Neural crest cell (in vitro differentiated cells): ENCODE data around the gene ASB7. TPM values are rescaled to one million over a fixed set of nuclear protein-coding genes. Genes with fewer than 3 reads are reported as not detected.
A peak's percentile ranks its signal among the peaks of the same experiment; 100 is the strongest.

Source experiments
- DNase-seq: peaks from one replicate; pipeline ENCODE4 v3.0.0; 2021; ENCODE audit warnings: low read depth, mixed read lengths, low spot score
- H3K27ac Mint-ChIP-seq: one replicate; pipeline ENCODE4 v1.8.0; 2021; ENCODE audit warnings: mild to moderate bottlenecking, mixed read lengths; ENCODE audit not compliant: unreplicated experiment
- H3K27me3 Mint-ChIP-seq: 2 replicates; pipeline ENCODE4 v1.8.0; 2021; ENCODE audit warnings: low read depth, mild to moderate bottlenecking, mixed read lengths
- H3K36me3 Mint-ChIP-seq: 2 replicates; pipeline ENCODE4 v1.8.0; 2021; ENCODE audit warnings: low read depth, mild to moderate bottlenecking, mixed read lengths
- H3K4me1 Mint-ChIP-seq: 2 replicates; pipeline ENCODE4 v1.8.0; 2021; ENCODE audit warnings: mixed read lengths
- H3K4me3 Mint-ChIP-seq: one replicate; pipeline ENCODE4 v1.8.0; 2021; ENCODE audit warnings: mild to moderate bottlenecking, mixed read lengths
- H3K9me3 Mint-ChIP-seq: 2 replicates; pipeline ENCODE4 v1.8.0; 2021; ENCODE audit warnings: mixed read lengths
- long read RNA-seq: library from polyadenylated mRNA; unstranded; transcript quantifications from one replicate; pipeline ENCODE4 v2.0.0, GENCODE V29; 2020
- total RNA-seq: library from RNA; stranded (reverse); gene quantifications from 2 replicates; pipeline ENCODE4 v1.2.1, GENCODE V29; 2021
- TF ChIP-seq, protein P1 (sequence below): fragments of 200-600 bp; sonication (generic); conservative IDR thresholded peaks from 2 replicates; pipeline ENCODE4 v1.5.0; 2021; ENCODE audit warnings: antibody characterized with exemption, mild to moderate bottlenecking

Gene ASB7
- 13.4 and 14.4 TPM in 2 replicates for total RNA-seq
- long read RNA-seq, full-length matches to known transcripts, result 6 of 13 reads
- long read RNA-seq, partial matches to known transcripts, result 3 of 13 reads
- long read RNA-seq, other reads (novel, unspliced or antisense), result 4 of 13 reads

DNA sequence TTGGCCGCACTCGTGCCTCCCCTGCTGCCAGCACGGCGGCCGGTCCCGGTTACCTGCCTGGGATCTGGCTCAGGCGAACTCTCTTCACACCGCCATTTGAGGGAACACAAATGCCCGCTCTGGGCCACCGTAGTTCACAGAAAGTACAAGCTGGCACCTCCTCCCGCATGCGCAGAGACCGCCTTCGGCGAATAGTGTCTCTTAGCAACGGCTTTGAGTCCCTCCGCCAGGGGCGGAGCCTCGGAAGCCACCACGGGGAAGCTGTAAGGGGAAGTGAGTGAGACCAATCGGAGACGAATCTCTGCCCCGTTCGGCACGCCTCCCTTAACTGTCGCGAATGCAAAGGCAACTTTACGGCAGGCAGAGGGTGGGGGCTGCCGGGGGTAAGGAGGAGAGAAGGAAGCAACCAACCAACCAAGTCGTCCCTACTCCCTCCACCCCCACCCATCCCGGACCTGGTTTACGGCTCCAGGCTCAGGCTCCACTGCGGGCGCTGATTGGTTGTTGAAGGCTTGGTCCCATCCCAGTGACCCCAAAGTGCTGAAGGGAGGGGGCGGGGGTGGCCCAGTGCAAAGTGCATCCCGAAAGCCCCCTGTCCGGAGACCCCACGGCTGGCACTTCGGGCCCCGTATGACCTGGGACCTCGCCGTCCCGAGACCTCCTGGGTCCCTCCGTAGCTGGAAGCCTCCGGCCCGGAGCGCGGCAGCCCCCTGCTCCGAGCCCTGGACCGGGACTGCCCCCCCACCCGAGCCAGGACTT, at the start of gene ASB7, which contains the start of gene LINS1:
Gene ASB7 (plus strand): TSS at position 526 of the 759 bp plus-strand sequence. CDS start 9,628 bp downstream, outside the sequence.
Gene LINS1 (minus strand): TSS at position 121 of the 759 bp plus-strand sequence. CDS start 21,342 bp downstream, outside the sequence.
- Mint-ChIP-seq H3K36me3 (no peaks in the 10 kb centered on the region), H3K9me3 (no peaks in the 10 kb centered on the region), H3K27me3 (no peaks in the 10 kb centered on the region), H3K27ac (peak within 1 kb of the TSS; percentile 90), H3K4me1 (peaks cover 23% of the 10 kb centered on the region), H3K4me3 (no peak within 1 kb of the TSS)
- TF ChIP-seq, protein P1, sequence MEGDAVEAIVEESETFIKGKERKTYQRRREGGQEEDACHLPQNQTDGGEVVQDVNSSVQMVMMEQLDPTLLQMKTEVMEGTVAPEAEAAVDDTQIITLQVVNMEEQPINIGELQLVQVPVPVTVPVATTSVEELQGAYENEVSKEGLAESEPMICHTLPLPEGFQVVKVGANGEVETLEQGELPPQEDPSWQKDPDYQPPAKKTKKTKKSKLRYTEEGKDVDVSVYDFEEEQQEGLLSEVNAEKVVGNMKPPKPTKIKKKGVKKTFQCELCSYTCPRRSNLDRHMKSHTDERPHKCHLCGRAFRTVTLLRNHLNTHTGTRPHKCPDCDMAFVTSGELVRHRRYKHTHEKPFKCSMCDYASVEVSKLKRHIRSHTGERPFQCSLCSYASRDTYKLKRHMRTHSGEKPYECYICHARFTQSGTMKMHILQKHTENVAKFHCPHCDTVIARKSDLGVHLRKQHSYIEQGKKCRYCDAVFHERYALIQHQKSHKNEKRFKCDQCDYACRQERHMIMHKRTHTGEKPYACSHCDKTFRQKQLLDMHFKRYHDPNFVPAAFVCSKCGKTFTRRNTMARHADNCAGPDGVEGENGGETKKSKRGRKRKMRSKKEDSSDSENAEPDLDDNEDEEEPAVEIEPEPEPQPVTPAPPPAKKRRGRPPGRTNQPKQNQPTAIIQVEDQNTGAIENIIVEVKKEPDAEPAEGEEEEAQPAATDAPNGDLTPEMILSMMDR, result no peak
- DNase-seq, result peak; percentile 97

GRCh38 chr15:100553468-100553867, 48.9 kb upstream of the ASB7 start:
- H3K27ac Mint-ChIP-seq, result no peak overlapping the region
- H3K36me3 Mint-ChIP-seq, result peaks cover 21% of the 10 kb centered on the region
- no peaks in the 10 kb centered on the region for H3K4me1 Mint-ChIP-seq
- H3K9me3 Mint-ChIP-seq, result peaks cover 5% of the 10 kb centered on the region
- no peak overlapping the region for H3K4me3 Mint-ChIP-seq
- no peak for DNase-seq
- TF ChIP-seq, protein P1, result no peak
- H3K27me3 Mint-ChIP-seq, result no peaks in the 10 kb centered on the region

- H3K27ac Mint-ChIP-seq, result no peak overlapping the region
- no peaks in the 10 kb centered on the region for H3K27me3 Mint-ChIP-seq
Observed at GRCh38 chr15:100558771-100559254, 43.6 kb upstream of the ASB7 start.

GRCh38 chr15:100559330-100559729, 43.1 kb upstream of the ASB7 start:
- no peak overlapping the region for H3K4me3 Mint-ChIP-seq
- H3K4me1 Mint-ChIP-seq, result no peaks in the 10 kb centered on the region
- H3K27me3 Mint-ChIP-seq, result no peaks in the 10 kb centered on the region
- TF ChIP-seq, protein P1, result no peak
- peaks cover 13% of the 10 kb centered on the region for H3K36me3 Mint-ChIP-seq
- H3K27ac Mint-ChIP-seq, result no peak overlapping the region
- peaks cover 2% of the 10 kb centered on the region for H3K9me3 Mint-ChIP-seq
- DNase-seq, result no peak

More at GRCh38 chr15:100558771-100559254, 43.6 kb upstream of the ASB7 start:
- DNase-seq, result no peak
- Mint-ChIP-seq H3K4me3 (no peak overlapping the region), H3K36me3 (peaks cover 16% of the 10 kb centered on the region), H3K4me1 (no peaks in the 10 kb centered on the region), H3K9me3 (peaks cover 2% of the 10 kb centered on the region)
- TF ChIP-seq, protein P1, result no peak

DNA sequence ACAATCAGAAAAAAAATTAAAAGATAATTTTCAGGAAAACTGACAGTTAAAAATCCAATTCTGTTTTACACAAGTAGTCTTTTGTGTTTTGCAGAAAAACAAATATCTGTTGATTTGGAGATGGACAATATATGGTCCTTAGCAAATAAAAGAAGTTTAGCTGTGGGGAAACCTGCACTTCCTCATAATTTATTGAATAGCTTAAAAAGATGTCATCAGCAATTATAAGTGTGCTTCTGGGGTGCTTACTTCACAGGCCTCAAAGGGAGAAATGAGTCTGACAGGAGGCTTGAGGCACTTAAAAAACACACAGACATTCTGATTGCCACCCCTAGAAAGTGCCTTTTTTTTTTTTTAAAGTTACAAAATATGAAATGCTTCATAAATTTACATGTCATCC, 42.1 kb upstream of the ASB7 start:
- DNase-seq, result no peak
- no peak overlapping the region for H3K27ac Mint-ChIP-seq
- TF ChIP-seq, protein P1, result no peak
- peaks cover 2% of the 10 kb centered on the region for H3K9me3 Mint-ChIP-seq
- no peaks in the 10 kb centered on the region for H3K27me3 Mint-ChIP-seq
- no peak overlapping the region for H3K4me3 Mint-ChIP-seq
- peaks cover 13% of the 10 kb centered on the region for H3K36me3 Mint-ChIP-seq
- no peaks in the 10 kb centered on the region for H3K4me1 Mint-ChIP-seq
